NCI-H128 (cell line): ENCODE data around the gene ANO7.

Experiments
- DNase-seq: peaks from one replicate; lab custom pipeline; 2025; ENCODE audit not compliant: unreplicated experiment; lab: John Stamatoyannopoulos, UW

ANO7 gene

DNA sequence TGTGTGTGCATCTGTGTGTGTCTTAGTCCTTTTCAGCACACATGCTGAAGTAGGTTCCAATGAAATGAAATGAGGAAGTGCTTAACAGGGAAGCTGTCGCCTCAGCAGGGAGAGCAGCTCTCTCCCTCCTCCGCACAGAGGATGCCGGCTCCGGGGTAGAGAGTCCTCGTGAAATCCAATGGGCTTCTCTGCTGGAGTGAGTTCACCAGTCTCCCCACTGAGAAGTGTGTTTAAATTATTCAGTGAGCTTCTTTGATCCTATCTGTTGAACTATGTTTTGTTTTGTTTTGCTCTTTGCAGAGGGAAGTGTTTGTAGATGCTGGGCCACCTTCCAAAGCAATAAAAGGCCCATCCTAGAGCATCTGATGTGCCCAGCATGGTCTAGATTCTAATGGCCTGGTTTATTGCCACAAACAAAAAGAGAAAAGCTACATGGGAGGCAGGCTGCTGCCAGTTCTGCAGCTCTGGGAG is 31.5 kb upstream of the ANO7 start:
- no peak for DNase-seq

DNA sequence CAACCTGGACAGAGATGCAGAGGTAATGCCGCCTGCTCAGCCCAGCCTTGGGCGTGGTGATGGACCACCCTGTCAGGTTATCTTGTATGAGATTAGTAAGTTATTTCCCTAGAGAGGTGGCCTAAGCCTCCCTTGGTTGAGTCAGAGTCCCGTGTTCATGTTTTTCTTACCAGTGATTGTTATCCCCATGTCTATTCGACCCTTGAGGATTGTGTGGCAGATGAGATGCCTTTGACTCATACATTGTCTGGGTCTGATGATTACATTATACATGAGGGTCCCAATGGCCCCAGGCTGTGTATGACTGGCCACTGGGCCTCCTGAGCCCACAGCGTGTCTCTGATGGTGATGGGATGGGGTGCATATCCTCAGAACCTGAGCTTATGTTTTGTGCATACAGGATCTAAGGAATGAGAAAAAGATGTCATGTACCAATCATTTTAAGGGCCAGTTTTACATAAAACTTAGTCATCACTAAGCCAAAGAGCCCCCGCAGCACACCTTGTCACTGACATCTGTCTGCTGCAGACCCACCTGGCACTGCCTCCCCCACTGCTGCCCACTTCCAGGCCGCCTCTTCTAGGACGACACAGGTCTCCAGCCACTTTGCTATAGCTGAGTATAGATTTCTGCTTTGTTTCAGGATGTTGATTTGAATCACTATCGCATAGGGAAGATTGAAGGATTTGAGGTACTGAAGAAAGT is 30.5 kb upstream of the ANO7 start:
- DNase-seq, result no peak

DNA sequence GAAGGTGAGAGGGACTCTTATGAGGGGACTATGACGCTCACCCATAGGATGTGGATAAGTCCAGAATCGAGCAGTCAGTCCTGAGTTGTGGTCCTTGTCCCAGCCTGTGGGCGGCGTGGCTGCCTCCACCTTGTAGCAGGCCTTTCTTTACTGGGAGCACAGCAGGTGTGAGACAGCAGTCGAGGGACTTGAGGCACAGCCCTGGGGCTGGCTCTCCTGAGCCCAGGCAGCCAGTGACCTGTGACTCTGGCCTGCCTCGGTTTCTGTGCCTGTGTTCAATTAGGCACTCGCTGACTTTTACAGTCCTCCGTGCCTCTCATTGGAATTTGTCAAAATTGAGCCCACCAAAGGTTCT is 30.0 kb upstream of the ANO7 start:
- DNase-seq, result no peak

DNA sequence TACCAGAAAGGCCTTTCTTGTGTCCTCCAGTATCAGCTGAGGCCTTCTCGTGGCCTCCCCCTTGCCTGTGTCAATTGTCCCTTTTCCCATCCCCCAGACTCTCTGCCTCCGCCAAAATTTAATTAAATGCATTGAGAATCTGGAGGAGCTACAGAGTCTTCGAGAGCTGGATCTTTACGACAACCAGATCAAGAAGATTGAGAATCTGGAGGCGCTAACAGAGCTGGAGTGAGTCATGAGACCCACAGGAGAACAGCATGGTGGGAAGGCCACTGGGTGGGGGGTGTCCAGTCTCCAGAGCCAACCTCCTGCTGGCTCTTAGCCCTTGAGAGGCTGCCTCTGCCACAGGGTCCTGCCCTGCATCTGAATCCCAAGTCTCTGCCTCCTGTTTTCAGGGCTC is 29.4 kb upstream of the ANO7 start:
- DNase-seq, result no peak

DNA sequence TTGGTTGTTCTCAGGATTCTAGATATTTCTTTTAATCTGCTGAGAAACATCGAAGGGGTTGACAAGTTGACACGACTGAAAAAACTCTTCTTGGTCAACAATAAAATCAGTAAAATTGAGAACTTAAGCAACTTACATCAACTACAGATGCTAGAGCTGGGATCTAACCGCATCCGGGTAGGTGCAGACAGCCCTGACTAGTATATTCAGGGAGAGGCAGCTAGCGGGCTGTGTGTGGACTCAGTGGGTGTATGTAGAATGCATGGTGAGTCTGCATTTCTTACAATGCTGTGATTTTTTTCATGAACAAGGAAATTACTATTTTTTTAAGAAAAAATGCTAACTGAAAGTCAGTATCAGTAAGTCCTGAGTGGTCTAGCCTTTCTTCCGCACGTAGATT is 28.2 kb upstream of the ANO7 start:
- DNase-seq, result no peak

DNA sequence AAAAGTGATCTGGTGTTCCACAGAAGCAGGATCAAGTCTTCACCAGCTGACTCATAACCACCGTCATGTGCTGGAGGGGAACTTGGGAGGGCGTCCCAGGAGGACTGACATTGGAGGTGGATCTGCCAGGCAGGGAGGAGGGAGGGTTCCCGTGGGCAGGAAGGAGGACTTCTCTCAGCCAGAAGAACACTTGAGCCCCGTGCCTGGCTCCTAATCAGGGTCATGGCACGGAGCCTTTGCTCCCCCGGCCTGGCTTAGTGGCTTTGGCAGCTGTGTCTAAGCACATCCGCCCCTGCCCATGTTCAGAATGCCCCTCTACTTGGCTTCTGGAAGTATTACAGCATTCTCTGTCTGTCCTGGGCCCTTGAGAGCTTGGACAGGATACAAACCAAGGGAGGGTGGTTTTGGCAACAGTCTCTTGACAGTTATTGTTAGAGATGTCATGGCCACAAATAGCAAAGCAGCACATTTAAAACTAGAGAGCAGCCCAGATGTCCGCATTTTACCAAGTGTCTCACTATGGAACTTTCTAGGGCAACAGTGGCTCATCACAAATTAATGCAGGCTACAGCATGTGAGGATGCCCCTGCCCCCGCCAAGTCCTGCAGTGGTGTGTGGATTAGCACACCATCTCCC is 26.7 kb upstream of the ANO7 start:
- DNase-seq, result no peak

DNA sequence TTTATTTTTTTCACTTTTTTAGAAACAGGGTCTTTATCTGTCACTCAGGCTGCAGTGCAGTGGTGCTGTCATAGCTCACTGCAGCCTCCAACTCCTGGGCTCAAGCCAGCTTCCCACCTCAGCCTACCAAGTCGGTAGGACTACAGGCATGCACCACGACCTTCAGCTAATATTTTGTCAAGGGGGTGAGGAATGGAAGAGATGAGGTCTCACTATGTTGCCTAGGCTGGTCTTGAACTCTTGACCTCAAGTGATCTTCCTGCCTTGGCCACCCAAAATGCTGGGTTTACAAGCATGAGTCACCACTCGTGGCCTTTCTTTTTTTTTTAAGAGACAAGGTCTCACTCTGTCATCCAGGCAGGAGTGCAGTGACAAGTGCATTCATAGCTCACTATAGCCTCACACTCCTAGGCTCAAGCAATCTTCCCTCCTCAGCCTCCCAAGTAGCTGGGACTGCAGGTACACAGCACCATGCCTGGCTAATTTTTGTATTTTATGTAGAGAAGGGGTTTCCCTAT is 24.8 kb upstream of the ANO7 start:
- no peak for DNase-seq

DNA sequence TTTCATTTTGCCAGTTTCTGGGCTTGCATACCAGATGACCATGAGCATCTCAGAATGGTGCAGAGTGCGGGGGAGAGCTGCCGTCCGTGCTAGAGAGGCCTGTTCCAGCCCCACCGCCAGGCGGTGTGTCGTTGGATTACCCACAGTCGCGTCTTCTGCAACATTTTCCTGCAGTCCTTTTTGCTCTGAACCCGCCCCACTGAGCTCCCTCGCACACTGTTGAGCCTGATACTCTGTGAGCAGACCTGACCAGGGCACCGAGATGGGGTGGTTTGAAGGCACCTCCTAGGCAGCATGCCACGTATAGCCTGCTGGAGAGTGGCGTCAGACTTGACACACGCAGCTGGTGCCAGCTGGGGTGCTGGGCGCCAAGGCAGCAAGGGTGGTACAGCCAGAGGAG is 20.1 kb upstream of the ANO7 start:
- no peak for DNase-seq

DNA sequence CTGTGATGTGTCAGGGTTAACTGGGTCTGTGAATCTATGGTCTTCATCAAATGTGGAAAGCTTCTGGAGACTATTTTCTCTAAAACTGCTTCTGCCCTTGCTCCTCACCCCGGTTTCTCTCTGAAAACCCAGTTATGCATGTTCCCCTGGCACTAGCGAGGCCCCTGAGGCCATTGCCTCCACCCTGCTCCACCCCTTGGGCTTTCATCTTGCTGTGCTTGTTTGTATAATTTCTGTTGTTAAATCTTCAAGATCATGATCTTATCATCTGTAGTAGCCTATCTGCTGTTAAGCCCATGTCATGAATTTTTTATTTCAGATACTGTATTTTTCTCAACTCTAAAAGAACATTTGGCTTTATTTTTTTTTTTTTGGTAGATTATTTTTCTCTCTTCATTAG is 14.9 kb upstream of the ANO7 start:
- no peak for DNase-seq

DNA sequence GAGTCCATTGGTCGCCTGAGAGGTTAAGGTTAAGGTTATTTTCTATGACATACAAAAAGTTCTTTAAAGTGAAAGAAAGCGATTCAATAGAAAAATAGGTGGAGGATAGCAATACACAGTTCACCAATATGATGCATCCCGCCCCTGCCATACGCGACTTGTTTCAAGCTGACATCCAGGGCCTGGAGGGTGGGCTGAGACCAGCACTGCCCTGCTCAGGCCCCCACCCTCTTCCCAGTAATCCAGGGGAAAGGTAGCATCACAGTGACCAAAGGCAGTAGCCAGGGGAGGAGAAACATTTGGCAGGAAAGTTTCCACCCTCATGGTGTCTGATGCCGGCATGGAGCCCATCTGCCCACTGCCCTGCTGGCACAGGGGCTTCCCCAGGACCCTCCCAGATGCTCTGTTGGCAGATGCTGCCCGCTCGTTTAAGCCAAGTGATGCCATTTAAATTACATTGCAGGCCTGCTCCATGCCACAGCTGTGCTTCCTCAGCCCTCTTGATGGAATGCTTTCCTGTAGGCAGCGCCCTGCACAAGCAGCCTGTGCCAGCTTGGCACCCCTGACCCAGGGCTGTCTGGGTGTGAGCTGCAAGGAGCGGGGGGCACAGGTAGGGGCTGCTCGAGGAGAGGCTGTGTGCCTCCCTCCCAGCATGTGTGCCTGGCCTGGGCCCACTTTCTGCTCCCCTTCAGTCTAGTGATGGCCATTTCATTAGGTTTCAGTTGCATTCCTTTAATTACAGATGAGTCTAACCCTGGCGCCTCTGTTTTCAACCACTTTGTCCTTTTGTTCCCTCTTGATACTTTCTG is 10.7 kb upstream of the ANO7 start:
- DNase-seq, result no peak

DNA sequence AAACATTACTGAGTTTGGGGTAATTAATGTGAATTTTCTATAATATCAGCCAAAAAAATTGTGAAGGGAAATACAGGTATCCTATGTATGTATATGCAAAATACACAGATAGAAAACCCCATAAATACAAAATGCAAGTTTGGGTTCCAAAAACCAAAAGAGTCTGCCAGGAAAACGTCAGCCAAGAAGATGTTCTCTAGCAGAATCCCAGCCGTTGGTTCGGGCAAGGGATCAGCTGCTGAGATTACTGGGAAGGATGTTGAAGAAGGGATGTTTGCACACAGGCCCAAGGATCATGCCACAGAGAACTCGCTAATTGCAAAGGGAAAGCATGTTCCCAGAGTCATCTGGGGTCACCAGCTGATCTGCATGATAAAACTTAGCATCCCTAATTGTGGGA is 9.5 kb upstream of the ANO7 start:
- no peak for DNase-seq

DNA sequence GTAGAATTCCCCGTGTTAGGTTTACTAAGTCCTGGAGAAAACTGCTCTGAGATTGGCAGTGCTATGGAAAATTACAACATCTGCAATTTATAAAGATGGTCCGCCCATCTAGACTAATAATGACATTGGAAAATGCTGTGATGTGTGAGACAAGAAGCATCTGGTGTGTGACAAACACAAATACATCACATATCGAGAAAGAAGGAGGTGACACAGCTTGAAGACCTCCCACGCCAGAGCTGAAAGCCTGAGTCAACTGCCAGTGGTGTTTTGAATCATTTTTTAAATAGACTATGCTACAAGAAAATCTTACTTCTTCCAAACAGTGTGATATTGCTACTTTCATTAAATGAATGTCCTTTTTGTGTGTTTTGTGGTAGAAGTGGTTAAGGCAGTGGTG is 8.6 kb upstream of the ANO7 start:
- no peak for DNase-seq

DNA sequence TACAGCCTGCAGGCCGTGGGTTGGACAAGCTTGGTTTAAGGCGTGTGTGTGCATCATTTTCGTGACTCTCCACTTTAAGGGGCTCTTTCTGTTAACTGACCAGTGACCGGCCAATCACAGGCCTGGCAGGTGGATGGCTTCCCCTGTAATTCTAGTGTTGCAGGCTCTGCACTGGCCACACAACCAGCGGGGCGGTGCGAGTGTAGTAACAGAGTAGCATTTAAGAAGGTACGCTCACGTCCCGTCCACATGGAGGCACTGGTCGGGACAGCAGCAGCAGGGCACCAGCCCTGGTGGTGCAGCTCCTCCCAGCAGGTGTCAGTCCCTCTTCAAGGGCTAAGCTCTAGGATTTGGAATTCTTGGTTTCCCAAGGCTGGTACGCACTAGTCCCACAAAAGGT is 8.0 kb upstream of the ANO7 start:
- no peak for DNase-seq

DNA sequence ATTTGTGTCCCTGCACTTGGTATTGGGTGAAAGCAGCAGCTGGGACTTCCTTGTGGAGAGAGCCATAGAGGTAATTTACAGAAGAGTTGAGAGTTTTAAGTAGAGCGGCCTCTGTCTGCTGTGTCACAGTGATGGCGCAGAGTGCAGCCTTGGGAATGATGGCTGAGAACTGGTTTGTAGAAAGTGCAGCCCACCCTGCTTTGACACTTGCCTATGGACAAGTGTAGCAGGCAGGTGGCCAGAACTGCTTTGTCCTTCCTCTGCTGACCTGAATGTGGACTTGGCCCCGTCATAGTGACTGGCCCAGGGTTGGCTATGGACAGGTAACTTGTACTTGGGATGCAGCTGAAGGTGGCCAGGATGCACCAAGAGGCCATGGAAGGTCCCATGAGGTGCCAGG is 6.4 kb upstream of the ANO7 start:
- no peak for DNase-seq

DNA sequence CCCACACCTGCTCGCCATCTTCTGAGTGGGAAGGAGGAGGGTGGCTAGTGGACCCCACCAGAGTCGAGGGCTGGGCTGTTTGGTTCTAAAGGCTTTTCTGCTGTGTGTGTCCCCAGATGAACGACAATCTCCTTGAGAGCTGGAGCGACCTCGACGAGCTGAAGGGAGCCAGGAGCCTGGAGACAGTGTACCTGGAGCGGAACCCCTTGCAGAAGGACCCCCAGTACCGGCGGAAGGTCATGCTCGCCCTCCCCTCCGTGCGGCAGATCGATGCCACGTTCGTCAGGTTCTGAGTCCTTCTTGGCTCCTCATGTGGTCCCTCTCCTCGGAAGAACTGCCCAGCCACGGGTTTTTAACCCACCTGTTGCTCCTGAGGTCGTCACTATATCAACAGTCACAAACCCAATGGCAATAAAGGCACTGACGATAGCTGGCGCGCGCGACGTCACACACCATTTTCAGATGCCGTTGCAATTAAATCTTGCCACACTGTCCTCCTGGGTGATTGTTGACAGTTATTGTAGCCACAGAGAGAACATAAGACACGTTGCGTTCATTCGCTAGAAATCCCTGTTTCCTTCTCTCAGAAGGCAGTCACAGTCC is 5.8 kb upstream of the ANO7 start:
- no peak for DNase-seq

DNA sequence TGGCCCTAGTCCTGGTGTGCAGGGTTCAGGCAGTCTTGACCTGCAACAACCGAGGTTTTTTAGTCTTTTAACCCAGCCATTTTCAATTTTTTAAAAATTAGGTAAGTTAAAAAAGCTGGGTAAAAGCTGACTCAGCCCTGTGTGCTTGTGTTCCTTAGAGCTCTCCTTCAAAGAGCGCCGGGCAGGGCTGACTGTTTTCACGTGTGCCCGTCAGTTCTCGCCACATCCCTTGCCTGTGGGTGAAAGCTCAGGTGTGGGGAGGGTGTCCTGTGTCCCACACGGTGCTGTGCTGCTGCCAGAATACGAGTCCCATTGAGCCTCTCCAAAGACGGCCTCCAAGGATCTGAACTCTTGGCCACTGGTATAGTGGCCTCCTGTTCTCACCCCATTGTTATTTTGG is 5.3 kb upstream of the ANO7 start:
- no peak for DNase-seq

DNA sequence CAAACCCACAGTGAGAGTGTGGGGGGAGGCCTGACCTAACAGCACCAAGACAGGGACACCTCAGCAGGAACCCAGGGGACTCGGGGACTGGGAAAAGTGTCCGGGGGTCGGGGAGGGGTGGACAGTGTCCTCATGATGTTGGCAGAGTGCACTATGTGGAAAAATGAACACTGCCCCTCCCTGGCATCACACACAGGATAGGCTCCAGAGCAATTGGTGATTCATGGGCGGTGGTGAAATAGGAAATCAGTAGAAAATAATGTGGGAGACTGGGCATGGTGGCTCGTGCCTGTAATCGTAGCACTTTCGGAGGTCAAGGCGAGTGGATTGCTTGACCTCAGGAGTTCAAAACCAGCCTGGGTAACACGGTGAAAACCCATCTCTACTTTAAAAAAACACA is 3.6 kb upstream of the ANO7 start:
- DNase-seq, result no peak

DNA sequence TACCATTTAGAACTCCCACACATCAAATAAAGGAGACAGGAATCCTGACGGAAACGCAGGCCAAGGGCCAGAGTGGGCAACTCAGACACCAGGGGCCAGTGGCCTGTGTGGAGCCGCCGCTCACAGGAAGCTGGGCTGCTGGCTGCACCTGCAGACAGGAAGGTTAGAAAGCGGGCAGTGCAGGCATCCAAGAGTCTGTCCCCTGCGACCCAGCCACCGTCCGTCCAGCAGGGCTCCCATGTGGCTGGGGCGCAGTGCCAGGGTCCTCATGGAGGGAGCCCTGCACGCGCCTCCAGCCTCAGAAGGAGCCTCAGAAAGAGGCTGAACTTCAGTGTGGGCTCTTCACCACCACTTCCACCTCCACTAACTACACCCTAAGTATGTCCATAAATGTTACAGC is 2.5 kb upstream of the ANO7 start:
- DNase-seq, result no peak

DNA sequence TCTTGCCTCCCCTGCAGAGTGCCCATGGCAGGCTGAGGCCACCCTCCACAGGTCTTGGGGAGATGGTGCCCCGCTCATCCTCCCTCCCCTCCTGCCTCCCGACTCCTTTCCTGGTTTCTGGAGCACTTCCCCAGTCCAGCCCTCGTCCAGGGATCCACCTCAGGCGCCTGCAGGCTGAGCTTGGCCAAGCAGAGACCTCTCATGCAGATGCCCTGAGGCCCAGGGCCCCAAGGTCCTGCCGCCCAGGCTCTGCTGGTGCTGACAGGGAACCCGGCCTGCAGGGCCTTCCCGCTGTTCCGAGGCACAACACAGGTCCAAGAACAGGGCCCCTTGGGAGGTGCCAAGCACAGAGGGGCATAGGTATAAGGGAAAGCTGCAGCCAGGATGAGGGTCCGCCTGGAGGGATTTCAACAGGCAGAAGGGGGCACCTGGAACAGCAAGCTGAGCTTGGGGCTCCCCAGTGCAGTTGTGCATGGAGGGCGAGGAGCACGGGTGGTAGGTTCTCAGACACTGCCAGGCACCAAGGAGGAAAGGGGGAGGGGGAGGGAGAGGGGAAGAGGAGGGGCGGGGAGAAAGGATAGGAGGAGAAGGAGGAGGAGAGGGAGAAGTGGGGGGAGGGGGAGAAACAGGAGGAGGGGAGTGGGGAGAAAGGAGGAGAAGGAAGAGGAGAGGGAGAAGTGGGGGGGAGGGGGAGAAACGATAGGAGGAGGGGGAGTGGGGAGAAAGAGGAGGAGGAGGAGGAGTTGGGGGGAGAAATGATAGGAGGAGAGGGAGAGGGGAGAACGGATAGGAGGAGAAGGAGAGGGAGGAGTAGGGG is 1.2 kb upstream of the ANO7 start:
- no peak for DNase-seq

DNA sequence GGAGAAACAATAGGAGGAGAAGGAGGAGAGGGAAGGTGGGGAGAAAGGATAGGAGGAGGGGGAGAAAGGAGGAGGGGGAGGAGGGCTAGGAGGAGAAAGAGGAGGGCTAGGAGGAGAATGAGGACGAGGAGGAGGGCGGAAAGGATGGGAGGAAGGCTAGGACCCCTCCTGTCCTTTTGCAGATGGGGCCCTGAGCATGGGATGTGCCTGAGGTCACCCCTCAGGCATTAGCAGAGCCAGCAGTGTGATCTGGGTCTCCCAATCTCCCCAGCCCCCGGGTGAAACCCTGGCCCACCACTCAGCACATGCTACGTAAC is 601 bp upstream of the ANO7 start:
- no peak for DNase-seq
